CD4-positive, alpha-beta T cell treated with Interleukin-4 for 1 hour (primary cell): ENCODE data around the gene LMAN1.
A peak's percentile ranks its signal among the peaks of the same experiment; 100 is the strongest.

Experiments
- DNase-seq, 2 donors: peaks; one replicate each; pipeline ENCODE4 v3.0.0-alpha.2; 2020 to 2022

LMAN1 gene

DNA sequence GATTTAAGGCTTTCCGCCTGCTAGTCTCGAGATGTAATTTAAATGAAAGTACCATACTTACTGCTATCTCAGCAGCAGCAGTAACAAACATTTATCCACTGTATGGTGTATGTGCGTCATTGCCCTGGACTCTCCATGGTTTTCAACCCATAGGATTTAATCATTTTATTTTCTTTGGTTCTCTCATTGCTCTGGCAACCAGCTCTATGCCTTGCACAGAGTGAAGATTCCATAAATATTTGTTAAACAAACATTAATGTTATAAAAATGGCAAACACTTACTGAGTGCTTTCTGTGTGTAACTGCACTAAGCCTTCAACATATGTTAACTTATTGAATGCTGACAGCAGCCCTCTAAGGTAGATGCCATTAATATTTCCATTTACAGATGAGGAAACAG, 1.3 kb upstream of the LMAN1 start:
- no peak for DNase-seq

DNA sequence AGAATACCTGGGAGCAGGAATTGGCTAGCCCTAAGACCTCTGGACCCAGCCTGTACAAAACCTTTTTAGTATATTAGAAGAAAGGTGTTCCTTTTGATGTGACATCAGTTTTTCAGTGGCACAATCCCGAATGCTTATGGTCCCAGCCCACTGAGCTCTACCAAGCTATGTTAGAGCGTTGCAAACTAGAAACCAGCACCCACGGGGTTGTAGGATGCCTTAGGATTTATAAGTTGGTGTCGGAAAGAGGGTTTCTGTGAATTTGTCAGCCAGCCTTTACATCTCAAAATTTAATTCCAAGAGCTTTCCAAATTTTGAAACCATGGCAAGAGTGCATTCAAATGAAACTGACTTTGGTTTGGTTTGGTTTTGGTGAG, 499 bp upstream of the LMAN1 start:
- DNase-seq: no peak

DNA sequence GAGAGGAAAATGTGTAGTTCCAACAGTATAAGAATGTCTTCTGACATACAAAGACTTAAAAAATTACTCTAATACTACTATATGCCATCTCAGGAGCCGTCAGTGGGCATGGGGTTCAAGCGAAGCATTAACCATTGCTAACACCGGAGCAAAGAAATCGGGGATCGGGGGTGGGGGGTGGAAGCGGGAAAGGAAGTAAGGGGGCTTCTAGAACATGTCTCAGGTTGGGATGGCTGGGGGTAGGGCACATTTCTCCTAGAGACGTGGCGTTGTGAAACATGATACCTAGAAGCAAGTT, 702 bp downstream of the LMAN1 start:
- no peak for DNase-seq

DNA sequence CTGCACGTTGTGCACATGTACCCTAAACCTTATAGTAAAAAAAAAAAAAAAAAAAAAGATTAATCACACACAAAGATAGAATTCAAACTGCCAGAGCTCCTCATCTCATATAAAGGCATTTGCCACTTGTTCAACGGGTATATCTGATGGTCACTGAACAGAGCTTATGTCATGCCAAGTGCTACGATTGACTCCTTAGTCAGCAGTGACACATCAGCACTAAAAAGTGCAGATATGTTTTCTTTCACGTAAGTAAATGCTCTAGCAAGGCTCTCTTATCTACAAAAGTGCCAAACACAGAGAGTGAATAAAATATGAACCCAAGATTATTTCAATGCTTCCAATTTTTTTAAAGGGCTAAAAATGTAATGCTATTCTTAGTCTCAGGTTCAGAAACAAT, 1.1 kb downstream of the LMAN1 start:
- peak in 1 of 2 donors; percentile 34 for DNase-seq

DNA sequence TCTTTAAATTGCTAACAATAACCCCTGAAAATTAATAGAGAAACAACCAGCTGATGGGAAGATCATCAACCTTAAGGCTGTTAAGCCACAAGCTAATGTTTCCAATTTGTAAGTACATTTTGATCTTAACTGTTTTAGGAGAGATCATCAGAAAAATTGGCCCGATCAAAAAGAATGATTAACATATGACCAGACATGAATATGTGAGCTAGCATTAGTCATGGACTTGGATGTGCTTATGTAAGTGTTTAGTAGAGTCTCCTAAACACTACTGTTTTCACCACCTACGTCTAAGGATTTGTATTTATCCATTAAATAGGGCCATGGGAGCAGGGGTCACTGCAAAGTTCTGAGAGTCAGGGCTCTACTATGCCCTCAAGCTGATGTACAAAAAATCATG, 4.3 kb downstream of the LMAN1 start:
- no peak for DNase-seq

DNA sequence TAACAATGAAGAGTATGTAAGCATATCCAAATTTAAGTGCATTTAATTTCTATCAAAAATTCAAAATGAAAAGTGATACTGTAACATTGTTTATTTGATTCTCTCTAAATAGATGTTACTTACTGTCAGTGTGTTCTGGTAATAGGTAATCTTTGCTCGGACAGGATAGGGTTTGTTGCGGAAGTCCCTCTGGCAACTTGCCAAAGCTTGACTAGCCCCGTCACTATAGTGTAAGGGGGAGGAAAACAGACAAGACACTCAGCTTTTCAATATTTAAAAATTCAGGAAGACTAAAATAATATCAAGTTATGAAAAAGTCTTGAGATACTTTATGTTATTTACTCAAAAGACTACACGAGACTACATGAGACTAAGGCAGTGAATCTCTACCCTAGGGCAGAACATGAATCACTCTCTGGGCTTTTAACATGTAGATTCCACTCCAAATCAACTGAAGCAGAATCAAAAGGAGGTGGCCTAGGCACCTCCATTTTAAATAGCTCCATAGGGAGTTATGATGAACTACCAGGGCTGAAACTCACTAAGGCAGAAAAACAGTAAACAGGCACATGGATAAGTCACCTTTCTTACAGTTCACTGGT, 5.9 kb downstream of the LMAN1 start:
- no peak for DNase-seq

DNA sequence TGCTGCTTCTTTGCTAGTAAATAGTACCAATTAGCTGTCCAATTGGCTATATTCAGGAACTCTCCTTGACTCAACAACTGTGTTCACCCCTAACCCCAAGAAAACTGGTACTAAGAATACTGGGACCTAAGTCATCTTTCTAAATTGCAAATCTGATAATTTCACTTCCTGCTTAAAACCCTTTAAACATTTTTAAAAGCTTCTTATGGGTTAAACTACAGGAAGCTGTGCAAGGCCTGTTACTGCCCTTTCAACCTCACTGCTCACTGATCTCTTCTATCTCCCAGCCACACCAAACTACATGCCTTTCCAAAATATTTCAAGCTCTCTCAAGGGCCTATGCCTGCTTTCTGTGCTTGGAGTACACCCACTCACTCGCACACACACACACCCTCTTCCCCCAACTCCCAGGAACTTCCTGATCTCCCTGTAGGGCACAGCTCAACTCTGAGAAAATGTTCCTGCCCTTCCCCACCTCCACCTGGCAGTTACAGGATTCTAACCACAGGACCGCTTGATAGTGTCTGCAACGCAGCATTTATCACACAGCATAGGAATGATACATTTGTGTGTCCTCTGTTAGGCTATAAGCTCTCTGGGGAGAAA, 6.7 kb downstream of the LMAN1 start:
- no peak for DNase-seq

DNA sequence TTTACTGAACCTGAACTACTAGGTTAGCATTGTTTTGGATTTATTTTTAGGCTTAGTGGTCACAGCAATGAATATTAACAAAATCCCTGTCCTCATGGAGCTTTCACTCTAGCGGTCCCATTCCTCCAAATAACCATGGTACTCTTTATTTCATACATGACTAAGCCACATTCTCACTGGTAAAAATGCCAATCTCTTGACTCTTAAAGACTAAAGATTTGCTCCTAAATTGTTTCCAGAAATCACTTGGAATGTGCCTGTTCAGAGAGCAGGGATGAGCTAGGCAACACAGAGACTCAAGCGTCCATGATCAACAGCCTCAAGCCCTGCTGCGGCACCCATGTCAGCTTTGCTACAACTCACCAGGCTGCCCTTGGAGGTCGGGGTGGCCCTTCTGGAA, 13.5 kb downstream of the LMAN1 start:
- DNase-seq: no peak

DNA sequence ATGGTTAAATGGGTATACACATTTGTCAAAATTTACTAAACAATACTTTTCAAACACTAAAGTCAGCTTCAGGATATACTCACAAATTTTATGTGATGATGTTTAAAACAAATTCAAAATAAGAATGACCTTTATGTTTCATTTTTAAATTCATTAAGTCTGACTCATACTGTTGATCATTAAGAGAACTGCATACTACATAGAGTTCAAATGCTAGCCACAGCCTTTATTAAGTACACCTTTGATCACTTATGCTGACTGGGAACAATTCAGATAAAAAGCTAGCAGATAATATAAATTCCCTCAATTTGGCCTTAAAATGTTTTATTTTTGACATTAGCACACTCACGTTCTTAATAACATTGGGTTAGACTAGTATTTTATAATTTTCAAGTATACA, 14.1 kb downstream of the LMAN1 start:
- no peak for DNase-seq

DNA sequence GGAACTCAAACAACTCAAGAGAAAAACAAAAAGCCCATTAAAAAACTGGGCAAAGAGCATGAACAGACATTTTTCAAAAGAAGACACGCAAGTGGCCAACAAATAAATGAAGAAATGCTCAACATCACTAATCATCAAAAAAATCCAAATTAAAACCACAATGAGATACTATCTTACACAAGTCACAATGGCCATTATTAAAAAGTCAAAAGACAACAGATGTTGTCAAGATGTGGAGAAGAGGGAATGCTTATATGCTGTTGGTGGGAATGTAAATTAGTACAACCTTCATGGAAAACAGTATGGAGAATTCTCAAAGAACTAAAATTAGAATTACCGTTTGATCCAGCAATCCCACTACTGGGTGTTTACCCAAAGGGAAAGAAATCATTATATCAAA, 15.1 kb downstream of the LMAN1 start:
- DNase-seq: no peak

DNA sequence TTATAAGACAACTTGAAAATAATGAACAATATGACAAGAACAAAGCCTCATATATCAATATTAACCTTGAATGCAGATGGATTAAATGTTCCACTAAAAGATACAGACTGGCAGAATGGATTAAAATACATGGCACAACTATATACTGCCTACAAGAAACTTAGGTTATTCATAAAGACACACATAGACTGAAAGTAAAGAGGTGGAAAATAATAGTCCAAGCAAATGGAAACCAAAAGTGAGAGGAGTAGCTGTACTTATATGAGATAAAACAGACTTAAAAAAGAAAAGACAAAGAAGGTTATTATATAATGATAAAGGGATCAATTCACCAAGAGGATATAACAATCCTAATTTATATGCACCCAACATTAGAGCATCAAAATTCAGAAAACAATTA, 18.2 kb downstream of the LMAN1 start:
- DNase-seq: no peak

DNA sequence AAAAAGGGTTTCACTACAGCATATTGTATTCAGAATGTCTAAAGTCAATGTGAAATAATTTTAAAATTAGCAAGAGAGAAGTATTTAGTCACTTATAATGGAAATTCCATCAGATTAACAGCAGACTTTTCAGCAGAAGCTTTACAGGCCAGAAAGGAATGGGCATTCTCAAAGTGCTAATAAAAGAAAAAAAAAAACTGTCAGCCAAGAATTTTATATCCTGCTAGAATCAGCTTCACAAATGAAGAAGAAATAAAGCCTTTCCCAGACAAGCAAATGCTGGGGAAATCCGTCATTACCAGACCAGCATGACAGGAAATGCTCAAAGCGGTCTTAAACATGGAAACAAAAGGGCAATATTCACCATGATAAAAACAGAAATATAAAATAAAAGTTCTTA, 18.8 kb downstream of the LMAN1 start:
- no peak for DNase-seq

DNA sequence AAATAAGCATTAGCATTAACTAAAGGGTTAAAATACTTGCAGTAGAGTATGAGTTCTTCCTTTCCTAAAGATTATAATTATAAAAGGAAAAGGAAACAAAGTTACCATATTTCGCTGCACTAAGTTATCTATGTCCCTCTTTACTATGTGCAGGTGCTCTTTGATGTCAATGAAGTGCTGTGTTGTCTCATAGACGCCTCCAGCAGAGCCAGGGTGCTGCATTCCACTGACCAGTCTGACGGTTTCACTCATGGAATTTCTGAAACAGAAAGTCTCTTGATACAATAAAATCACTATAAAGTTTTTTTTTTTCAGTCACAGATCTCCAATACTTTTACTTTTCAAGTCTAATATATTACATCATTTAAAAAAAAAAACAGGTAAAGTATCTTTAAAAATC, 26.1 kb downstream of the LMAN1 start:
- no peak for DNase-seq

DNA sequence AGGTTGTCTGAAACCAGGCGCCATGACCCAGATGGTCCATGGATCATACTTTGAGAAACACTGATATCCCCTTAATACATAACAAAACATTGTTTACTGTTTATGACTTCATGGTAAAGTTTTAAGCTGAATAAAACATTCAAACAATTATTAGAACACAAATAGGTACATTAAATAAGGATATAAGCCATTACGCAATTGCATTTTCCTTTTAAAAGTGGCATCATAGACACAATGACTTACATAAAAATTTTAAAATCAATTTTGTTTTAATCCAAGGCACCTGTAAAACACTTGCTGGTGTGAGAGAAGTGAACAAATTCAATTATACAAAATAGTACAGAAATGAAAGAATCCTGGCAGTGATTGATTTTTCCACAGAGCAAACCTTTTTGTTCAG, 30.4 kb downstream of the LMAN1 start:
- DNase-seq: no peak

DNA sequence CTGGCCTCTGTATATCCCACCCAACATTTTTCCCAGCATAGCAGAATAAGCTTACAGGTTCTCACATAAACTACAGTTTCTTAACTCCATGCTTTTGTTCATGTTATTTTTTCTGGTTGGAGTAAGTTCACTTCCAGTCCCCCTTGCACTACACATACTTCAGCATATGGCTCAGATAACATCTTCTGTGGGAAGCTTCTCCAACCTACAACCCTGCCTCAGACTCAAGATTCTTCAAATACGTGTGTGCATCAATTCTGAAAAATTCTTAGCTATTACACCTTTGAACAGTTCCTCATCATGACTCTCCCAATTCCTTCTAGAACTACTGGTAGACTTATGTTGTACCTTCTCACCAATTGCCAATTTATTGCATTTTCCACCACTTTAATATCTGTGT, 33.1 kb downstream of the LMAN1 start:
- no peak for DNase-seq

DNA sequence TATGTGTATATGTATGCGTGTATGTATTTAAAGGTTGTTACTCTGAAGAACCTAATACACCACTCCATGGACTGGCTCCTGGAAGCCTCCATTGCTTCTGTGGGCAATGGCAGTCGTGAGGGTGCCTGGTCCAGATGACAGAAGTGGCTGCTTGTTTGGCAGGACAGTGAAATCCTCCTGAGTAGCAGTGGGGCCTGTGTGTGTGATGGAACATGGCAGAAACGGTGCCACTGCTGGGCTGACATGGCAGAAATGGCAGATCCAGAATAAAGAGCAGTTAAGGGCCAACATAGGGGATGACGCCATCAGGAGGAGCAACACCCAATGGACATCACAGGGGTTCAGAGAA, 34.5 kb downstream of the LMAN1 start:
- DNase-seq: no peak

DNA sequence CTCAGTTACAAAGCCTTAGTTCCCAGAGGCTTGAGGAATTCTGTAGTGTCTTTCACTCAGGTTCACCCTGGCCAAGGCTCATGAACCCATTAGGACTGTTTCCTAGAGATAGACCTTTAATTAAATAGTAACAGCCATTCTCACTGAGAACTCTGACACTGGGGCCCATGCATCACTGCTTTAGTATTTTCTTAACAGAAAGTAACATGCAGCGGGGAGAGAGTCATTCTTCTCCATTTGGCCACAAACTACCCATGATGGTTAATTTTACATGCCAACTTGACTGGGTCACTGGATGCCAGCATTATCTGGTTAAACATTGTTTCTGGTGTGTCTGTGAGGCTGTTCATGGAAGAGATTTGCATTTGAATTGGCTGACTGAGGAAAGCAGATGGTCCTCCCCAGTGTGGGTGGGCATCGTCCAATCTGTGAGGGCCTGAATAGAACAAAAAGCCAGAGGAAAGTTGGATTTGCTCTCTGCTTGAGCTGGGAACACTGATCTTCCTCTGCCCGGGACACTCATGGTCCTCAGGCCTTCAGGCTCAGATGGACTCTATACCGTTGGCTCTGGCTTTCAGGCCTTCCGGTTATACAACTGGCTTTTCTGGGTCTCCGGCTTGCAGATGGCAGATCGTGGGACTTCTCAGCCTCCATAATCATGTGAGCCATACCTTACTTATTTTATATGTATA, 35.0 kb downstream of the LMAN1 start:
- no peak for DNase-seq

DNA sequence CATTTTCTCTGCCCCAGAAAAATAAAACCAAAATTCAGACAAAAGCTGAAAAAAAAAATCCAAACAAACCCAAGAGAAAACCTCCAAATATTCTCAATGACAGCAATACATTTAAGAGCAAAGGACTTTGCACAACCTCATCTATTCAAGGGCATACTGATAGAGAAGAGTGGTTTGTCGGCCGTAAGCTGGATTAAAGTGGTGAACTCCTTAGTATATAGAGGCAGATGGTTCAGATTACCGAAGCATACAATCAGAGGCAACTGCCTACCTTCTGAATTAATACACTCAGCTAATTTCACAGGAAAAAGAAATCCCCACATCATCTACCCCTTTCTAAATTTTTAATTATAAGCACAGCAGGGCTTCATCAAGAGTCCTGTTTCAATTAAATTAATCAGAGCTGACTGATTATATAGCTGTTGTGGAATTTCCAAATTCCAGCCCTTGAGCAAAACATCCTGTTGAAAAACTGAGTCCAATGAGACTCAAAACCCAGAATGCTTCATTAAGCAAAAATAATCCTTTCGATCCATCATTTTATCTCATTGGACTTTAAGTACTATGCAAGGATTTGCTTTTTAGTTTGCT, 40.5 kb downstream of the LMAN1 start, which contains the start of gene CPLX4:
Gene CPLX4, minus strand, starts transcription at position 190 of the 591 bp plus-strand sequence. Its CDS starts 187 bp downstream, at position 3.
- DNase-seq: no peak

DNA sequence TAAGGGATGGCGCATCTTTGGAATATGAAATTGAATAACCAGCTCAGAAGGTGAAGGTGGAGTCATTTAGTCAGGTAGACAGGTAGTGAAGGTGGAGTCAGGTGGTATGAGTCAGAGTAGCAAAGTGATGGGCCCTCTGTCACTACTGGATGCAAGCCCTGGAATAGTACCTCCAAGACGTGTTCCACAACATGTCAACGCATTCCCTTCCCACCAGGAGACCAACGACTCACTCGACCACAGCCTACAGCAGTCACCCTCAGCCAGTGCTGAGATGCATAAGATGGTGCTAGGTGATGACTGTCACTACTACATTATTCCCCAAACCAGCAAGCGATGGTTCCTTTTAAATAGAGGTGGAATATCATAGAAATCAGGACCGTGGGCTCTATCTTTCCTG, 47.4 kb downstream of the LMAN1 start:
- no peak for DNase-seq

DNA sequence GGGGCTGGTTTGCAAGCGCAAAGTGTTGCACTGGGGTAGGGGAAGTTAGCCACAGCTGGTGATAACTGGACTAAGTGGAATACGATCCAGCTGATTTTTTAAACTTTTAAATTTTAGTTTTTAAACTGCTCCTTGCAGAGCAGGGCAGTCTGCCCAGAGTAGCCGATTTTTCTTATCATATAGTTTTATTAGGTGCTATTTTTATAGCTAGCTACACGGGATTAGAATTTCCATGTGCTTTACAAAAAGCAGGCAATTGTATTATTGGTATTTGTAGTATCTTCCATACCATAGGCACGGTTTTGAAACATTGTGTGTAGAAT, 50.2 kb downstream of the LMAN1 start:
- DNase-seq: no peak

DNA sequence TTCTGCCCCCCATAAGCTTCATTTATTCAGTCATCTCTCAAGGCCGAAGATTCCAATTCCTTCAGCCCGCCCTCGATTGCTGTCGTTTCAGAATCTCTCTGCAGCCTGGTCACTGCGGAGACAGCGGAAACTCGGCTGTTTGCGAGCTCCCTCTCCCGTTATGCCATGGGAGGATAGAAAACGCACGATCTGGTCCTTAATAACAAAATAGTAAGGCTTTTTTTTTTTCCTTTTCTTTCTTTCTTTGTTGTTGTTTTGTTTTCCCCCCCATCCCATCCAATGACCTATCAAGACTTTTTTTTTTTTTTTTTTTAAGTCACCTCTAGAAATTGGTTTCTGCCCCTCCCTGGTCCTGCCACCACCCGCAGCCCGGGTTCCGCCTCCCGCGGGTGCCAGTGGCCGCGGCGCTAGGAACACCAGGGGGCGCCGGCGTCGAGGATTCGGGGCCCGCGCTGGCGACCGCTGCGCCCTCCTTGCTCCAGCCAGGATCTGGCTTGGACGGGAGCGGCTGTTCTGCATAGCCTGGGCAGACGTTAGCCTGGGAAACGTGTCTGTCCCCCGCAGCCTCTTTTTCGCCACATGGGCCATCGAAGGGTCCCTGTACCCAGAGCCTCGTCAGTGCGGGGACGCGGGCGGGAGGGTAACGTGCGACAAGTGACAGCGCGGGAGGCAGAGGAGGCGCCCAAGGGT, 50.7 kb downstream of the LMAN1 start:
- DNase-seq: peak; percentile 33 to 51

DNA sequence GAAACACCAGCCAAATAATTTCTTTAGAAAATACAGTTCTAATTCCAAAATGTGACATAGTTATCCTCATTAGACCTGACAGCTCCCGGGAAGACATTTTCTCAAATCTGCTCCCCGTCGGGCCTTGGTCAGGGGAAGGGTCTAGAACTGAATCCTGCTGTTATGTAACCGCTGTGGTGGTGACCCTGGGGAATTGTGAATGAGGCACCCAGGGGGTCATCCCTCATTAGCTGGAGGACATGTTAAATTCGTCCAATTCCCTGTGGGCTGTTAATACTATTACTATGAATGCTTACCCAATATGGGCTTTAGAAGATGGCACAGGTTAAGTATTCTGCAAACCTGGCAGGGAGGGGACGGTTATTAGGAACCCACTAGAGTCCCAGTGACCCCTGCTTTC, 52.4 kb downstream of the LMAN1 start:
- no peak for DNase-seq

DNA sequence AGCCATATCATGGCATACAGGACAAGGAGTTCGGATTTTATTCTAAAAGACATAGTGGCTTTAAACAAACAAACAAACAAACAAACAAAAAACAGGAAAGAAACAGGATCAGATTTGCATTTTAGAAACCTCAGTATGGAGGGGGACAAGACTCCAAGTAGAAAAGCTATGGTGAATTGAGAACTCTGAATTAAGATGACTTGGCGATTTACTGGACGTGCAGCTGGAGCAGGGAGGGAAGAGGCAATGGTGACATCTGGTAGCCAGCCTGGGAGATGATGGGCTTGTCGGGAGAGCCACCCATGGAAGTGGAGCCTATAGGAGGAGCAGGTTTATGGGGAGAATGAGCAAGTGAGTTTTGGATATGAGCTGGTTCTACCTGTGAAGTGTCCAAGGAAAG, 53.8 kb downstream of the LMAN1 start:
- DNase-seq: no peak

DNA sequence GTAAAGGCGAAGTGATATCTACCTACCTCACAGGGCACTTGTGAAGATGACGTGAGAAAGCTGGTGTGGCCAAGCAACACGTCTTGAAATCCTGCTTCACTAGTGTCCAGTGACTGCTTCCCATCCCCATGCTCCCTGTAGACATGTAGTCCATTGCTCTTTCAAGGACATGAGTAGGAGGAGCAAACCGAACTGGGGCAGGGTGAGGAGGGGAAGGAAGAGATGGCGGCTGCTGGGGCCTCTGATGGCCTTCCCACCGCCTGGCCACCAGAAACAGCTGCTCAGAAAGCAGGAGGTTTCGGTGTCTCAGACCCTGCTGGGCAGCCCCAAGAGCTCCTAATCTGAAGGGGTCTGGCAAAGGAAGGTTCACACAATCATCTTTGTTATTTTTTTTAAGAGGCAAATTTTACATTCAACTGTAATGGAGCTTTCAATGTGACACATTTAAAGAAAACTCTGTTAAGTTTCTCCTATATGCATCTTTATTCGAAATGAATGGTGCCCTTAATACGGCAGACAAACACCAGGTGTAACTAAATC, 55.3 kb downstream of the LMAN1 start:
- no peak for DNase-seq
